ENCODE results near the gene CD247.

- TF ChIP-seq CTCF (IDR thresholded peaks at IDR 0.05; ENCODE audit: borderline replicate concordance, extremely low read depth, low read length, poor library complexity, severe bottlenecking) (no peak), EZH2 (IDR thresholded peaks at IDR 0.05; ENCODE audit: borderline replicate concordance, low read depth, low read length, severe bottlenecking) (no peak)
Observed at GRCh38 chr1:167454894-167455785, 63.2 kb downstream of the CD247 start.
